ENCODE results near the gene SND1.

Gene SND1

GRCh38 chr7:127974446-127975035 is 322.5 kb downstream of the SND1 start:
- no peak overlapping the region for H3K4me3 ChIP-seq (ENCODE audit: low read depth, low read length)
- TF ChIP-seq, protein P1, sequence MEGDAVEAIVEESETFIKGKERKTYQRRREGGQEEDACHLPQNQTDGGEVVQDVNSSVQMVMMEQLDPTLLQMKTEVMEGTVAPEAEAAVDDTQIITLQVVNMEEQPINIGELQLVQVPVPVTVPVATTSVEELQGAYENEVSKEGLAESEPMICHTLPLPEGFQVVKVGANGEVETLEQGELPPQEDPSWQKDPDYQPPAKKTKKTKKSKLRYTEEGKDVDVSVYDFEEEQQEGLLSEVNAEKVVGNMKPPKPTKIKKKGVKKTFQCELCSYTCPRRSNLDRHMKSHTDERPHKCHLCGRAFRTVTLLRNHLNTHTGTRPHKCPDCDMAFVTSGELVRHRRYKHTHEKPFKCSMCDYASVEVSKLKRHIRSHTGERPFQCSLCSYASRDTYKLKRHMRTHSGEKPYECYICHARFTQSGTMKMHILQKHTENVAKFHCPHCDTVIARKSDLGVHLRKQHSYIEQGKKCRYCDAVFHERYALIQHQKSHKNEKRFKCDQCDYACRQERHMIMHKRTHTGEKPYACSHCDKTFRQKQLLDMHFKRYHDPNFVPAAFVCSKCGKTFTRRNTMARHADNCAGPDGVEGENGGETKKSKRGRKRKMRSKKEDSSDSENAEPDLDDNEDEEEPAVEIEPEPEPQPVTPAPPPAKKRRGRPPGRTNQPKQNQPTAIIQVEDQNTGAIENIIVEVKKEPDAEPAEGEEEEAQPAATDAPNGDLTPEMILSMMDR (IDR thresholded peaks at IDR 0.05; ENCODE audit: insufficient read depth, low read depth, low read length, missing control alignments): no peak
- DNase-seq (ENCODE audit: low read depth): no peak

- no peak overlapping the region for H3K4me3 ChIP-seq (ENCODE audit: low read depth, low read length)
- DNase-seq (ENCODE audit: low read depth): no peak
- TF ChIP-seq, protein P1 (IDR thresholded peaks at IDR 0.05; ENCODE audit: insufficient read depth, low read depth, low read length, missing control alignments): no peak
These were observed 324.2 kb downstream of the SND1 start for GRCh38 chr7:127976056-127976737.

DNA sequence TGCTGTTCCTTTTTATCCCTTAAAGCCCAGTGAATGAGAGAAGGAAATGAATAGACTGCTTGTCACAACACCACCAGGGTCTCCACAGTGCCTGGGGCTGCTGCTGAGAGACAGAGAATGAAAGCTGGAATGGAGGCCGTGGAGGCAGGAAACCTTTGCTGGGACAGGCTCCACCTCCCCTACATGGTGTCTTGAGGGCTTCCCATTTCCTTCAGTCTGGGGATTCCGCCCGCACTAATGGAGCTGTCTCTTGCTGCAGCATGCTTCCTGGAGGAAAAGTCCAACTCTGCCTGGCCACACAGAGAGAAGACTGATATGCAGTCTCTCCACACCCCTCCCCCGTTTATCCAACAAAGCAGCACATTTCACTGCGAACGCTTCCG is 324.7 kb downstream of the SND1 start:
- H3K4me3 ChIP-seq (ENCODE audit: low read depth, low read length): no peak overlapping the region
- DNase-seq (ENCODE audit: low read depth): no peak
- TF ChIP-seq, protein P1 (IDR thresholded peaks at IDR 0.05; ENCODE audit: insufficient read depth, low read depth, low read length, missing control alignments): no peak

DNA sequence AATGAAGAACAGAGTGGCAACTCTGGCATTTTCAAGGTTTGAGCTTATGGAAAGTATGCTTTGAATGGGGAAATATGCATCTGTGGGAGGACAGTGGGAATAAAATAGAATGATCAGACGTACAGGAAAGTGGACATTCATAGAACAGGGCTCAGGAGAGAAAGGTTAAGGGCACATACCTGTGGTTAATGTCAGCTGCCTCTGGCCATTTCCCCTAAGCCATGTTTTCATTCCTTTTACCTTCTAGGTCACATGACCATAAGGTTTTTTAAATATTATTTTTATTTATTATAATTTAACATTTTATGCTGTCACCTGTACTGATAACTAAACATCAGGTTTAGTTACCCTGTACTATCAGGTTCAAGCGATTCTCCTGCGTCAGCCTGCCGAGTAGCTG is 326.4 kb downstream of the SND1 start:
- DNase-seq (ENCODE audit: low read depth): no peak
- TF ChIP-seq, protein P1 (IDR thresholded peaks at IDR 0.05; ENCODE audit: insufficient read depth, low read depth, low read length, missing control alignments): no peak
- H3K4me3 ChIP-seq (ENCODE audit: low read depth, low read length): no peak overlapping the region

- no peak for DNase-seq (ENCODE audit: low read depth)
- H3K4me3 ChIP-seq (ENCODE audit: low read depth, low read length): no peak overlapping the region
- TF ChIP-seq, protein P1 (IDR thresholded peaks at IDR 0.05; ENCODE audit: insufficient read depth, low read depth, low read length, missing control alignments): no peak
These were observed 327.2 kb downstream of the SND1 start for GRCh38 chr7:127979113-127979727.

DNA sequence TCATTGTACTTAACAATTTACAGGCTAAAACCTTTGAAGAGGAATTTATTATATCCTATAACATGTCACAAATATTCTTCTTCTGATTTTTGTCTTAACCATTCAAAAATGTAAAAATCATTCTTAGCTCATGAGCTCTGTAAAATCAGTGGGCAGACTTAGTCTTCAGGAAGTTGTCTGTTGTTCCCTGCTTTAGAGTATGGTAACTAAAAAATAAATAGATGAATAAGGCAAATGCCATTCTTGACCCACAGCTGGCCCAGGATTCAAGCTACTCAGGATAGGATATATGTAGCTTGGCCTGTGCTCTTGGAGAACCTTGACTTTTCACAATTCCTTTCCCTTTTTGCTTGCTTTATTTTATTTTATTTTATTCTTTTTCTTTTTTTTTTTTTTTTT is 327.7 kb downstream of the SND1 start:
- no peak for DNase-seq (ENCODE audit: low read depth)
- no peak overlapping the region for H3K4me3 ChIP-seq (ENCODE audit: low read depth, low read length)
- TF ChIP-seq, protein P1 (IDR thresholded peaks at IDR 0.05; ENCODE audit: insufficient read depth, low read depth, low read length, missing control alignments): no peak
